ENCODE results near the gene ADAMTS19. TPM values are rescaled to one million over a fixed set of nuclear protein-coding genes. Genes with fewer than 3 reads are reported as not detected.

ADAMTS19 gene
- total and polyA plus RNA-seq, 2 of the 13 experiments (the other 11 are each of a cell fraction or from before 2014, with no cell fraction given): not detected

- H3K4me2 ChIP-seq (ENCODE audit: low read depth, low read length): no peak overlapping the region
- no peaks in the 10 kb centered on the region for H3K27me3 ChIP-seq (ENCODE audit: control insufficient read depth in 1 of 2, insufficient read depth in 2 of 2, low read length in 2 of 2)
- no peaks in the 10 kb centered on the region for H3K4me1 ChIP-seq (ENCODE audit: insufficient read depth, low read length)
- H3K4me3 ChIP-seq (replicated peaks in 1 of 3; ENCODE audit: insufficient read depth in 1 of 3, low read depth in 2 of 3, low read length in 3 of 3): no peak overlapping the region
- DNase-seq (ENCODE audit: low spot score) (peak; percentile 17), ATAC-seq (no peak), FAIRE-seq (no peak)
- in situ Hi-C loops (cut with HindIII; ENCODE audit: extremely low pct_ligation_motif_present, low pct_unique_long_range_greater_than_20kb): loop anchor here (10.0 kb wide), 1 partner anchor 100 kb away; no protein-coding TSS in a partner anchor
- ChIA-PET CTCF (ENCODE audit: low intra/inter-chr PET ratio, low total read pairs) (interaction anchor here (2.7 kb wide), 1 partner anchor 104 kb away, joined by 28 read pairs; no protein-coding TSS in a partner anchor), POLR2A (no interaction called here)
- no peaks in the 10 kb centered on the region for H3K9me3 ChIP-seq (ENCODE audit: low read length)
- BruUV-seq (replicated peaks): no TSS peak
- intact Hi-C loops (cut with micrococcal nuclease; ENCODE audit: unreplicated experiment): loop anchor here (1.0 kb wide), 1 partner anchor 104 kb away; no protein-coding TSS in a partner anchor
- H3K9ac ChIP-seq (ENCODE audit: insufficient read depth, low read depth, low read length): no peak overlapping the region
- H3K79me2 ChIP-seq (ENCODE audit: insufficient read depth, low read length): no peaks in the 10 kb centered on the region
- no peaks in the 10 kb centered on the region for H4K20me1 ChIP-seq (ENCODE audit: insufficient read depth, low read length)
- no peaks in the 10 kb centered on the region for H3K36me3 ChIP-seq (replicated peaks in 1 of 2; ENCODE audit: control insufficient read depth in 1 of 2, insufficient read depth in 2 of 2, low read length in 2 of 2)
- no peak overlapping the region for H2AFZ ChIP-seq (ENCODE audit: low read length)
- no peak overlapping the region for H3K27ac ChIP-seq (ENCODE audit: extremely low read length, insufficient read depth, low read length)
- 4% methylated on average over 3 of the region's 3 CpGs for WGBS (ENCODE audit: low lambda C conversion rate)
- no peak for TF ChIP-seq ZNF772 (CRISPR knock-in tag; IDR thresholded peaks at IDR 0.05)
- TF ChIP-seq STAG1 (CRISPR knock-in tag; IDR thresholded peaks at IDR 0.05): 0 out of 2 replicates have a peak, but pooled peaks have one; percentile 7
- no peak for TF ChIP-seq ZNF17 (CRISPR knock-in tag; IDR thresholded peaks at IDR 0.05)
- TF ChIP-seq ZNF253 (CRISPR knock-in tag; IDR thresholded peaks at IDR 0.05; ENCODE audit: borderline replicate concordance): no peak
- TF ChIP-seq NRL (CRISPR knock-in tag; IDR thresholded peaks at IDR 0.05; ENCODE audit: borderline replicate concordance): no peak
- no peak for TF ChIP-seq ZMAT3 (CRISPR knock-in tag; conservative IDR thresholded peaks at IDR 0.05)
- TF ChIP-seq ZNF776 (CRISPR knock-in tag; IDR thresholded peaks at IDR 0.05): no peak
- TF ChIP-seq SMC3 (IDR thresholded peaks at IDR 0.05; ENCODE audit: low read length): peak; percentile 22; the same call in 1 of the 2 replicates
- TF ChIP-seq FOSL1 (CRISPR knock-in tag; IDR thresholded peaks at IDR 0.05; ENCODE audit: borderline replicate concordance): no peak
- no peak for TF ChIP-seq MAX (IDR thresholded peaks at IDR 0.05)
- no peak for TF ChIP-seq ZNF512 (CRISPR knock-in tag; IDR thresholded peaks at IDR 0.05)
- TF ChIP-seq FOXA3 (CRISPR knock-in tag; IDR thresholded peaks at IDR 0.05): no peak
- TF ChIP-seq, protein P1, sequence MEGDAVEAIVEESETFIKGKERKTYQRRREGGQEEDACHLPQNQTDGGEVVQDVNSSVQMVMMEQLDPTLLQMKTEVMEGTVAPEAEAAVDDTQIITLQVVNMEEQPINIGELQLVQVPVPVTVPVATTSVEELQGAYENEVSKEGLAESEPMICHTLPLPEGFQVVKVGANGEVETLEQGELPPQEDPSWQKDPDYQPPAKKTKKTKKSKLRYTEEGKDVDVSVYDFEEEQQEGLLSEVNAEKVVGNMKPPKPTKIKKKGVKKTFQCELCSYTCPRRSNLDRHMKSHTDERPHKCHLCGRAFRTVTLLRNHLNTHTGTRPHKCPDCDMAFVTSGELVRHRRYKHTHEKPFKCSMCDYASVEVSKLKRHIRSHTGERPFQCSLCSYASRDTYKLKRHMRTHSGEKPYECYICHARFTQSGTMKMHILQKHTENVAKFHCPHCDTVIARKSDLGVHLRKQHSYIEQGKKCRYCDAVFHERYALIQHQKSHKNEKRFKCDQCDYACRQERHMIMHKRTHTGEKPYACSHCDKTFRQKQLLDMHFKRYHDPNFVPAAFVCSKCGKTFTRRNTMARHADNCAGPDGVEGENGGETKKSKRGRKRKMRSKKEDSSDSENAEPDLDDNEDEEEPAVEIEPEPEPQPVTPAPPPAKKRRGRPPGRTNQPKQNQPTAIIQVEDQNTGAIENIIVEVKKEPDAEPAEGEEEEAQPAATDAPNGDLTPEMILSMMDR (CRISPR knock-in tag; IDR thresholded peaks at IDR 0.05): peak; percentile 52
These were observed 204.3 kb downstream of the ADAMTS19 start for GRCh38 chr5:129664336-129664937.

Data from HepG2 (cell line).